HAP-1 (cell line): ENCODE results near the gene IFITM10.
"Not testable (repeated sequence)": the region's sequence is repeated elsewhere in the genome, so short reads cannot be mapped to it uniquely, and the experiment has no call there.

ENCODE experiments used
- DNase-seq, 2 experiments: peaks; one replicate each; pipeline ENCODE4 v3.0.0-alpha.2; 2016 to 2020; ENCODE audit warnings: low spot score in 2 of 2
- H3K27me3 ChIP-seq: fragments of 250-450 bp; sonication (Bioruptor Pico); 2 replicates; pipeline ENCODE4 v1.5.1; 2020; ENCODE audit warnings: low read depth, mild to moderate bottlenecking, moderate library complexity
- H3K36me3 ChIP-seq: fragments of 250-450 bp; sonication (Bioruptor Pico); replicated peaks from 2 replicates; pipeline ENCODE4 v1.5.1; 2020; ENCODE audit warnings: mild to moderate bottlenecking
- H3K4me1 ChIP-seq: fragments of 250-450 bp; sonication (Bioruptor Pico); 2 replicates; pipeline ENCODE4 v1.5.1; 2020; ENCODE audit warnings: mild to moderate bottlenecking
- H3K4me3 ChIP-seq: fragments of 250-450 bp; sonication (Bioruptor Pico); 2 replicates; pipeline ENCODE4 v1.5.1; 2020; ENCODE audit warnings: mild to moderate bottlenecking, moderate library complexity
- H3K9me3 ChIP-seq: fragments of 250-450 bp; sonication (Bioruptor Pico); 2 replicates; pipeline ENCODE4 v1.5.1; 2020; ENCODE audit warnings: mild to moderate bottlenecking, moderate library complexity
- in situ Hi-C: fragments of 300-500 bp; cut with MboI; formaldehyde crosslinking; loops from 3 replicates; pipeline ENCODE4 v1.14.3; 2020; ENCODE audit warnings: low sequenced_read_pairs, inconsistent platforms, mixed read lengths

IFITM10 gene

GRCh38 chr11:1772270-1773130 is 22.1 kb upstream of the IFITM10 start:
- Histone ChIP-seq H3K36me3 (no peaks in the 10 kb centered on the region), H3K4me3 (no peak overlapping the region), H3K4me1 (no peaks in the 10 kb centered on the region), H3K27me3 (no peaks in the 10 kb centered on the region), H3K9me3 (no peaks in the 10 kb centered on the region)
- in situ Hi-C loops, result no loop called here
- DNase-seq, result peak in 1 of 2 experiments; percentile 44

GRCh38 chr11:1771700-1772099 is 21.3 kb upstream of the IFITM10 start:
- no peaks in the 10 kb centered on the region for H3K9me3 ChIP-seq
- in situ Hi-C loops, result no loop called here
- H3K4me3 ChIP-seq, result no peak overlapping the region
- no peaks in the 10 kb centered on the region for H3K27me3 ChIP-seq
- no peaks in the 10 kb centered on the region for H3K4me1 ChIP-seq
- no peak for DNase-seq
- H3K36me3 ChIP-seq, result no peaks in the 10 kb centered on the region

DNA sequence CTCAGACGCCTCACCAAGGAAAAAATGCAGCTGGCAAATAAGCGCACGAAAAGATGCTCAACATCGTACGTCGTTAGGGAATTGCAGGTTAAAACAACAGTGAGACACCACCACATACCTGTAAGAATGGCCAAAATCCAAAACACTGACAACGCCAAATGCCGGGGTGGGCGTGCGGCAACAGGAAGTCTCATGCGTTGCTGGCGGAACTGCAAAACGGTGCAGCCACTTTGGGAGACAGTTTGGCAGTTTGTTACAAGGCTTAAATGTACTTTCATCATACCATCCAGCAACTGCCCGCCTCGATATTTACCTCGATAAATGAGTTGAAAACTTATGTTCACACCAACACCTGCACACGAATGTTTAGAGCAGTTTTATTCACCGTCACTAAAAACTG is 20.9 kb upstream of the IFITM10 start:
- no peaks in the 10 kb centered on the region for H3K4me1 ChIP-seq
- no peaks in the 10 kb centered on the region for H3K36me3 ChIP-seq
- in situ Hi-C loops, result no loop called here
- DNase-seq, result no peak
- no peaks in the 10 kb centered on the region for H3K9me3 ChIP-seq
- H3K4me3 ChIP-seq, result no peak overlapping the region
- H3K27me3 ChIP-seq, result no peaks in the 10 kb centered on the region

DNA sequence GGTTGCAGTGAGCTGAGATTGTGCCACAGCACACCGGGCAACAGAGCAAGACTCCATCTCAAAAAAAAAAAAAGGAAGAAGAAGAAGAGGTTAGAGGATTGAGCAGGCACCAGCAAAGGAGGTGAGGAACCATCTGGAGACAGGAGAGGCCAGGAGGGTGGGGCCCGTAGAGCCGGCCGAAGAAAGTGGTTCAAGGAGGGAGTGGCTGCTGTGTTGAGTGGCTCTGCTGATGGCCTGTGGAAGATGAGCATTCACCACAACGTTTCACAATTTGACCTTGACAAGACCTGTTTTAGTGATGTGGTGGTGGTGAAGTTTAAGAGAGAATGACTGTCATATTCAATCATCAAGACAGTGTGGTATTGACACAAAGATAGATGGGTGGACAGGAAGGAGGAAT is 20.1 kb upstream of the IFITM10 start:
- DNase-seq, result peak in 1 of 2 experiments; percentile 1
- in situ Hi-C loops, result no loop called here
- Histone ChIP-seq H3K27me3 (no peaks in the 10 kb centered on the region), H3K36me3 (no peaks in the 10 kb centered on the region), H3K4me3 (no peak overlapping the region), H3K4me1 (no peaks in the 10 kb centered on the region), H3K9me3 (no peaks in the 10 kb centered on the region)

DNA sequence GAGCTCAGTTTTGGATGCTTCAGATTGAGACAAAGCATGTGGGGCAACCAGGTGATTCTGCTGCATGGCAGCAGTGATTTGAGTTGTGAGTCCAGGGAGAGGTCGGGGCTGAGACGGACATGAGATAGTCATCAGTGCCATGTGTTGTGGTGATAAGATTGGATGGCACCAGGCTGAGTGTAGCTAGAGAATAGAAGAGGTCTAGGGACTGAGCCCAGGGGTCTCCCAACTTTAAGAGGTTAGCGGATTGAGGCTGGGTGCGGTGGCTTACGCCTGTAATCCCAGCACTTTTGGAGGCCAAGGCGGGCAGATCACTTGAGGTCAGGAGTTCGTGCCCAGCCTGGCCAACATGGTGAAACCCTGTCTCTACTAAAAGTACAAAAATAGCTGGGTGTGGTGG is 19.7 kb upstream of the IFITM10 start:
- no peaks in the 10 kb centered on the region for H3K27me3 ChIP-seq
- peak in 1 of 2 experiments; percentile 1 for DNase-seq
- no peak overlapping the region for H3K4me3 ChIP-seq
- H3K36me3 ChIP-seq, result no peaks in the 10 kb centered on the region
- in situ Hi-C loops, result no loop called here
- no peaks in the 10 kb centered on the region for H3K9me3 ChIP-seq
- H3K4me1 ChIP-seq, result no peaks in the 10 kb centered on the region

DNA sequence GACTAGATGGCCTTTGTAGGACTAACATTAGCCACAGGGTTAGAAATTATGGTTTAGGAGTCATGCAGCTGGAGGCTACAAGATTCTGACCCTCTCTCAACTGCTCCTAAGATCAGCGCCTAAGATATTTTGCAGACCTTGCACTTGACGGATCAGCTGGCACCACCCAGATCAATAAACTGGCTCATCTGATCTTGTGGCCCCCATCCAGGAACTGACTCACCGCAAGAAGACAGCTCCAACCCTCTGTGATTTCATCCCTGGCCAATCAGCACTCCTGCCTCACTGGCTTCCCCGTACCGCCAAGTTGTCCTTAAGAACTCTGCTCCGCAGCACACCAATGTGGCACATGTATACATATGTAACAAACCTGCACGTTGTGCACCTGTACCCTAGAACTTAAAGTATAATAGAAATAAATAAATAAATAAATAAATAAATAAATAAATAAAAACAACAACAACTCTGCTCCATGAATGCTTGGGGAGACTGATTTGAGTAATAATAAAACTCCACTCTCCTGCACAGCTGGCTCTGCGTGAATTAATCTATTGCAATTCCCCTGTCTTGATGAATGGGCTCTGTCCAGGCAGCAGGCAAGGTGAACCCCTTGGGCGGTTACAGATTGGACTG is 19.0 kb upstream of the IFITM10 start:
- in situ Hi-C loops, H3K27me3 ChIP-seq, H3K4me1 ChIP-seq, H3K9me3 ChIP-seq, H3K4me3 ChIP-seq, H3K36me3 ChIP-seq: not testable (repeated sequence)
- DNase-seq, result peak in 1 of 2 experiments; percentile 1

- no peak overlapping the region for H3K4me3 ChIP-seq
- in situ Hi-C loops, result no loop called here
- no peaks in the 10 kb centered on the region for H3K27me3 ChIP-seq
- H3K9me3 ChIP-seq, result no peaks in the 10 kb centered on the region
- no peaks in the 10 kb centered on the region for H3K36me3 ChIP-seq
- DNase-seq, result no peak
- H3K4me1 ChIP-seq, result no peaks in the 10 kb centered on the region
Observed at GRCh38 chr11:1768141-1768469, 17.7 kb upstream of the IFITM10 start.

- Histone ChIP-seq H3K4me1 (0 out of 2 replicates have a peak, but pooled peaks cover 5% of the 10 kb centered on the region), H3K27me3 (no peaks in the 10 kb centered on the region), H3K4me3 (no peak overlapping the region), H3K36me3 (no peaks in the 10 kb centered on the region), H3K9me3 (no peaks in the 10 kb centered on the region)
- no peak for DNase-seq
- in situ Hi-C loops, result no loop called here
Observed at GRCh38 chr11:1767399-1768140, 17.2 kb upstream of the IFITM10 start.

DNA sequence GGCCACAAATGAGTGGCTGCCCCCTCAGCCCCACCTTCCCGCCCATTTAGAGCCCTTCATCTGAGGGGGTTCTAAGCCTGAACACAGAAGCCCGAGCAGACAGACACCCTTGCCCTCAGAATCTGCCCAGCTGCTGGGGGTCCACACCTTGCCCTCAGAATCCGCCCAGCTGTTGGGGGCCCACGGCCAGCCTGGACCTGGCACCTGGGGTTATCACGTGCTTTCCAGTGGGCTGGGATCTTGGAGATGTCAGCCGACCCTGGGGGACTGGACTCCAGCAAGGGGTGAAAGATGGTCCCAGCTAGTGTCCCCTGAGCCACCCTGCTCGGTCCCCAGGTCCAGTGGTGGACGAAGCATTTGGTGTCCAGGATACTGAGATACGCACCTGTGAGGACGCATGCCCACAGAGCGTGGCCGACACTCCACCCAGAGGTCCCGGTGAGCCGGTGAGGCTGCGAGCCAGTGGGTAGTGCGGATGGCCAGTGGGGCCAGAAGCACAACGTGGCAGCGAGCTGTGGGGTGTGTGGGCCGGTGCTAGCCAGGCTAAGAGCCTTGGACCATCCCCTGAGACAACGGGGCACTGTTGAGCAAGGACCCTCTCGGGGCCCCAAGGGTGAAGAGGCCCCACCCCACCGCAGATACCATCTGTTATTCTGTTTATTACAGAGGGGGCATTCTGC is 16.5 kb upstream of the IFITM10 start:
- in situ Hi-C loops, result no loop called here
- Histone ChIP-seq H3K9me3 (no peaks in the 10 kb centered on the region), H3K36me3 (no peaks in the 10 kb centered on the region), H3K4me3 (no peak overlapping the region), H3K4me1 (0 out of 2 replicates have a peak, but pooled peaks cover 5% of the 10 kb centered on the region), H3K27me3 (no peaks in the 10 kb centered on the region)
- no peak for DNase-seq

- Histone ChIP-seq H3K4me1 (0 out of 2 replicates have a peak, but pooled peaks cover 5% of the 10 kb centered on the region), H3K36me3 (no peaks in the 10 kb centered on the region), H3K9me3 (no peaks in the 10 kb centered on the region), H3K27me3 (no peaks in the 10 kb centered on the region), H3K4me3 (no peak overlapping the region)
- DNase-seq, result no peak
- in situ Hi-C loops, result no loop called here
Observed at GRCh38 chr11:1765871-1766718, 15.7 kb upstream of the IFITM10 start.

DNA sequence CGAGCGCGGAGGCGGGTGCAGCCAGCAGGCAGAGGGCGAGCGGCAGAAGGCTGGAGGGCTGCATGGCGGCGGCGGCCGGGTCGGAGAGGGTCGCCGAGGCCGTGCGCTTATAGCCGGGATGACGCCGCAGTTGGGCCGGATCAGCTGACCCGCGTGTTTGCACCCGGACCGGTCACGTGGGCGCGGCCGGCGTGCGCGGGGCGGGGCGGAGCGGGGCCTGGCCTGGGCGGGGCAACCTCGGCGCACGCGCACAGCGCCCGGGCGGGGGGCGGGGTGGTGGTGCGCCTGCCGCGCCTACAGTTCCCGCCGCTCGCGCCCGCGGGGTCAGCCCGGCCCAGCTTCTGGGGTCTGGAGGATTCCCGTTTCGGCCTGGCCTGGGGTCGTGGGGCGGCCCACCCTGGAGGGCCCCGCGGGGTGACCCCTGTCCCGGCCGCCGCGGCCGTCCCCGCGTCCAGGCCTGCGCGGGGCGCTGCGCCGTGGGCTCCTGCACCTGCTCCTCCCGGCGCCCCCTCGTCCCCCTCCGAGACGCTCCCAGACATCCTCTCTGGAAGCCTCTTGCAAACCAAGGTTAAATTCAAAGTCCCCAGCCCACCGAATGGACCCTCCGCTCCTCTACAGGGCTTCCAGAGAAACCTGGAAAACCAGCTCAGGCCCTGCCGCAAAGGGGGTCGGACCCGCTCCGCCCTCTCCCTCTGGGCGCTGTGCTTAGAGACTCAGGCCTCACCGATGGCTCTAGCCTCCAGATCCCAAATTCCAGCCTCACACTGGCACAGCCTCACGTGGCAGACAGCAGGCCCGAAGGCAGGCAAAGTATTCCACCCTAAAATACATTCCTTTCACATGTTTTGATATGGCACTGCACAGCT is 13.6 kb upstream of the IFITM10 start, which contains the start of gene CTSD:
Gene CTSD (minus strand): TSS at position 132 of the 866 bp plus-strand sequence. CDS start 68 bp downstream, at position 64.
- in situ Hi-C loops, result no loop called here
- H3K4me3 ChIP-seq, result peak within 1 kb of the TSS; percentile 59
- peak; percentile 52 to 89 for DNase-seq

GRCh38 chr11:1763336-1763795 is 13.0 kb upstream of the IFITM10 start:
- DNase-seq, result no peak
- Histone ChIP-seq H3K36me3 (no peaks in the 10 kb centered on the region), H3K27me3 (no peaks in the 10 kb centered on the region), H3K4me1 (0 out of 2 replicates have a peak, but pooled peaks cover 5% of the 10 kb centered on the region), H3K4me3 (peak overlapping the region; percentile 59), H3K9me3 (no peaks in the 10 kb centered on the region)
- in situ Hi-C loops, result no loop called here

More for the DNA sequence above, 13.6 kb upstream of the IFITM10 start, which contains the start of gene CTSD:
- 0 out of 2 replicates have a peak, but pooled peaks cover 5% of the 10 kb centered on the region for H3K4me1 ChIP-seq
- H3K27me3 ChIP-seq, result no peaks in the 10 kb centered on the region
- no peaks in the 10 kb centered on the region for H3K9me3 ChIP-seq
- no peaks in the 10 kb centered on the region for H3K36me3 ChIP-seq
